Prostate gland (tissue), 2 donors: ENCODE measurements around the gene GFPT1.

Experiments
- CTCF ChIP-seq, 4 experiments: fragments of 200-600 bp in 2 of 4; fragments of 450-650 bp in 2 of 4; sonication (generic) in 2 of 4; IDR thresholded peaks; 1 replicate in 3 of 4; 2 replicates in 1 of 4; pipeline ENCODE4 v1.5.1; 2016 to 2019; ENCODE audit warnings: antibody characterized with exemption in 4 of 4, mild to moderate bottlenecking in 2 of 4, moderate library complexity in 2 of 4
- POLR2AphosphoS5 ChIP-seq: sonication (generic); formaldehyde crosslinking; IDR thresholded peaks from one replicate; pipeline ENCODE4 v1.6.1; 2017; ENCODE audit warnings: antibody characterized with exemption

DNA sequence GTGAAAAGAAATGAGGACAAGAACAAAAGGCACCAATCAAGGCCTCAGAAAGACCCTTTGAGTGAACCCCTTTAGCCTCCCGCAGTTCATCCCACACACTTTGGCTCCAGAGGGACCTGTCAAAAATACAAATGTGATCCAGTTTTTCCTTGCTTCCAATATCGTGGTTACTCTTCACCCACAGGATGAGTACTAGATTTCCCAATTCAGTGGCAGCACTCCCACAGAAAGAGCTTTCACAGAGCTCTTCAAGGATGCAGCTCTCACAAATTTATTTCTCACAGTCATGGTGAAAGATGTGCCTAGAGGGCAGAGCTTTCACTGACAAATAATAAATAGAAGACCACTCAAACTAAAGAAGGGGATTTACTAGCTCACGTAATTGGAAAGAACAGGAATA lies 3.0 kb upstream of the GFPT1 start:
- no peak for TF ChIP-seq CTCF (IDR thresholded peaks at IDR 0.05)
- TF ChIP-seq POLR2AphosphoS5 = no peak
